KBM-7 (cell line): Measurements from ENCODE around the gene CSKMT.
"Not testable (repeated sequence)": the region's sequence is repeated elsewhere in the genome, so short reads cannot be mapped to it uniquely, and the experiment has no call there.

Source experiments
- DNase-seq: peaks from one replicate; pipeline ENCODE4 v3.0.0-alpha.2; 2015
- in situ Hi-C: fragments of 300-500 bp; cut with MboI; formaldehyde crosslinking; loops from 2 replicates; pipeline ENCODE4 v1.14.3; 2020; ENCODE audit warnings: low sequenced_read_pairs, low pct_unique_long_range_greater_than_20kb, mixed read lengths

The CSKMT gene, protein sequence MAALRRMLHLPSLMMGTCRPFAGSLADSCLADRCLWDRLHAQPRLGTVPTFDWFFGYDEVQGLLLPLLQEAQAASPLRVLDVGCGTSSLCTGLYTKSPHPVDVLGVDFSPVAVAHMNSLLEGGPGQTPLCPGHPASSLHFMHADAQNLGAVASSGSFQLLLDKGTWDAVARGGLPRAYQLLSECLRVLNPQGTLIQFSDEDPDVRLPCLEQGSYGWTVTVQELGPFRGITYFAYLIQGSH

DNA sequence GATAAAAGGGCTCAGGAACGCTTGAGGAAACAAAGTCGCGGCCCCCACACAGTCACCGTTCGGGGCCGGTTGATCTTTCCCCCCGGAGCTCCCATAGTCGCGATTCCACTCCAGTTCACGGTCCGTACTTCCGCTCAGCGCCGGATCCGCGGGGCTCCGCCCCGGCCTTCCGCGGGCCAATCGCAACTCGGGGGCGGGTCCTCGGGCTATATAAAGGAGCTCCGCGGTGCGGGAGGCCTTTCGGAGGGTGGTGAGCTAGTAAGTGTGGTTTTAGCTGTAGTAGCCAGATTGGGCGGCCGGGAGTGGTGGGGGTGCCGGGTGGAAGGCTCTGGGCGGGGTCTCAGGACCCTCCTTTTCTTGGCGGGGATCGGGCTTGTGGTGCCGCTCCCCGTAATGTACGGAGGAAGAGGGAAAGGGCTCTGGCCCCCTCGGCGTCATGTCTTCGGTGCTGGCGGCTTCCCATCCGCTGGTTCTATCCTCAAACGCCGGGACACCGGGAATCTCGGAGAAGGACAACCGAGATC lies at the start of gene CSKMT, which contains the start of gene C11orf98:
CSKMT (plus strand) TSS at position 238 of the 524 bp plus-strand sequence. CDS start 568 bp downstream, outside the sequence.
C11orf98 (minus strand) TSS at position 136 of the 524 bp plus-strand sequence; CDS start at position 95, 41 bp downstream.
- in situ Hi-C loops = no loop called here
- peak; percentile 95 for DNase-seq

DNA sequence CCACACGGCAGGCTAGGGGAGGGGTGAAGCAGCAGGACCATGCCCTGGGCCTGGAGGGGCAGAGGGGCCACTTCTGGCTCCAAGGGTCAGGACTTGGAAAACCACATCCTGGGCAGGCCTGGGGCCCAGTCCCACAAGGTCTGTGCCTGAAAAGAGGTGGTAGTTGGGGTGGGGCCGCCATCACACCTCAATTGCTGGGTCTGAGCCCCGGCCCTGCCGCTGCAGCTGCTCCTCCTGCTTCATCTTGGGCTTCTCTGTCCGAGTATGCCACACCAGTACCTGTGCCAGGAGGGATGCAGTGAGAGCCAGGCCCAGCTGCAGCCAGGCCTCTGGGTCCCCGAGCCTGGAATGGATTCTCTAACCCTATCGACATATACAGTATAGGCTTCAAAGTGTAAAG lies 49.6 kb upstream of the CSKMT start:
- no peak for DNase-seq
- in situ Hi-C loops = no loop called here

DNA sequence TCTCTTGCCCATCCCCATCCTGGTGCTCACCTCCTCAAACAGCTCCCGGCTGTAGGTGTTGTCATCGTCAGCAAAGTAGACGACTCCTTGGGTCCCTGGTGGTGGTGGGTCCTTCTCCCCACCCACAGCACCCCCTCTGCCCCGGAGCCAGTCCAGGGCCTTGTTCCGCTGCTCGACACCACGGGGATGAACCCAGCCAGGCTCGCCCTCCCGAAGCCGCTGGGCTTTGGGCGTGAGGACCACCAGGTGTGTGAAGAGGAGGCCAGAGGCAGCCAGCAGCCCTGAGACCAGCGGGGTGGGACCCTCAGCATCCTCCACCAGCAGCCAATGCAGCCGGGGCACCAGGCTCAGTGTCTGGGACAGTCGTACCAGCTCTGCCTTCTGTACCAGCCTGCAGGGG lies 48.2 kb upstream of the CSKMT start:
- in situ Hi-C loops, DNase-seq: not testable (repeated sequence)

DNA sequence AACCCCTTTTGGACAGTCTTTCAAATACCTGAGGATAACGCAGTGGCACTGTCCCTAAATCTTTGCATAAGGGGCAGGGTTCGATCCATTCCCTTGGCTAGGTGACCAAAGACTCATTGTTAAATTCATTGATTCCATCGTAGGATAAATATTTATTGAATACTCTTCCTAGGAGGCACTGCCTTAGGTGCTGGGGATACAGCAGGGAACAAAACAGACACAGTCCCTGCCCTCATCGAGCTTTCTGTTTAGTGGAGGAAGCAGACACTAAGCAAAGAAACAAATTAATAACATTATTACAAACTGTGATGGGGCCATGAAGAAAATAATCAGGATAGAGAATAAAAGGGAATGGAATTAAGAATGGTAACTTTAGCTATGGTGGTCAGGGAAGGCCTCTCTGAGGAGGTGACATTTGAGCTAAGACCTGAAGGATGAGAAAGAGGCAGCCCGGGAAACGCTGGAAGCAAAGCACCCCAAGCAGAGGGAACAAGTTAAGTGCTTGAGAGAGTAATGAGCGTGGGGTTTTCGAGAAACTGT lies 44.0 kb upstream of the CSKMT start:
- in situ Hi-C loops = no loop called here
- DNase-seq = no peak

DNA sequence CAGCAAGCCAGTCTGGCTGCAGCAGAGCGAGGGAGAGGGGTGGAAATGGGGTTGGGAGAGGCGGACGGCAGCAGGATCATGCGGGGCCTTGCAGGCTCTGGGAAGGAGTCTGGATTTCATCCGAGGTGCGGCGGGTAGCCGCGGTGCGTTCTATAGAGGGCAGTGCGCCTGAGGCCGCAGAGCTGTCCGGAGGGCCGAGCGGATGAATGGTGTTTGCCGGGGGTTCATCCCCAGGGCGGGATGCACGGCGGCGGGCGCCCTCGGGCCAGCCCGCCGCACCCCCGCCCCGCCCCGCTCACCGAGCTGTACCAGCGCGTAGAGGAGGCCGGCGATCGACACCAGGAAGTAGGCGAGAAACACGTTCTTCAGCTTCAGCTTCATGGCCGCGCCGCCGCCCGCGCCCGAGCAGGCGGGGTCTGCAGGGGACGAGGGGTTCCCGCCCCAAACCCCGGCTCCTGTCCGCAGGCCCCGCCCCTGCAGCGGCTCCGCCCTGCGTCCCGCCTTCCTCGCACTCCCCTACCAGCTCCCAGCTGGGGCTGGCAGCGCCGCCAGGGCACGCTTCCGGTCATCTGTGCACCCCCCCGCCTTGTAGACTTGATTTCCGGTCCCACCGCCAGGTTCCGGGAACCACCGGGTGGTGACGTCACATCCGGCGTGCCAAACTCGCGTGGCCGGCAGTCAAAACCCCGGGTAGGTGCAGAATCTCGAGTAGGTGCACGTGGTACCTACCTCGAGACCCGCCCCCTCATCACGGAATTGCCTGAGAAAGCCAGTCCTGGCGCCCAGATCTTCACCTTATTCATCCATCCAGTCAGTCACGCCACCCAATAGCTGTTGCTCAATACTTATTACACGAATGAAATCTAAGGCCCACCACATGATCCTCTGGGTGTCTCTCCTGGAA lies 43.3 kb upstream of the CSKMT start, which contains the start of gene B3GAT3:
B3GAT3 (minus strand) TSS at position 420 of the 904 bp plus-strand sequence; CDS start at position 381, 39 bp downstream.
- in situ Hi-C loops = no loop called here

DNA sequence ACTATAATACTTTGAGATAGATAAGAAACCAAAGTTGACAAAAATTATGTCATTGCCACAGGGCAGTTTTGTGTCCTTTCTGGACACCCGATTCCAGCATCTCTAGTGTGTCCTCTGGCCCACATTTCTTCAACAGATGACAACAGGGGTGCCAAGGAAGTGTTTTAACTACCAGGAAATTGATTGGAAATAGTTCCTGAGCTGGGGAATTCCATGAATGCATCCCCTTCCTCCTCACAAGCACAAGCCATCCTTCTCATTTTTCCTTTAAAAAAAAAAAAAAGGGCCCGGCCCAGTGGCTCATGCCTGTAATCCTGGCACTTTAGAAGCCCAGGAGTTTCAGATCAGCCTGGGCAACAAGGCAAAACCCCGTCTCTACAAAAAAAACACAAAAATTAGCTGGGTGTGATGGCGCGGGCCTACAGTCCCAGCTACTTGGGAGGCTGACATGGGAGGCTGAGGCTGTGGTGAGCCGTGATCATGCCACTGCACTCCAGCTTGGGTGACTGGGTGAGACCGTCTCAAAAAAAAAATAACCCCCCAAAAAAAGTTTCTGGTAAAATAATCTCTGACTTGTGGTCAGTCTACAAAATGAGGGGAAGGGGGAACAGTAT lies 42.5 kb upstream of the CSKMT start:
- in situ Hi-C loops = no loop called here
- DNase-seq = no peak

More for the DNA sequence above, 43.3 kb upstream of the CSKMT start, which contains the start of gene B3GAT3:
- peak; percentile 97 for DNase-seq

DNA sequence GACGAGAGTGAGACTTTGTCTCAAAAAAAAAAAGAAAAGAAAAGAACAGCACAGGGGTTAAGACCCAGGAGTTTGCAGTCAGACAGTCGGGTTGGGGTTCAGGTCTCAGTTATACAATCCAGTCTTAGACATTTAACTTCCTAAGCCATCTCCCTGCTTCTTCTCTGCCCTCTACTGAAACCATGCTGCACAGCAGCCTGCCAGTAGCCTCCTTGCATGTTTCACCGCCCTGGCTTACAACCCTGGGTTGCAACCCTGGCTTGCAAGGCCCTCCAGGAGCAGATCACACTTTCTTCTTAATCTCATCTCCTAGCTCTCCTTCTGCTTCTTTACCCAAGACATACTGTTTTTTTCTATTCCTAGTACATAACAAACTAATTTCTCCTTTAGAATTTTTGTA lies 37.4 kb upstream of the CSKMT start:
- in situ Hi-C loops = no loop called here
- DNase-seq = no peak

DNA sequence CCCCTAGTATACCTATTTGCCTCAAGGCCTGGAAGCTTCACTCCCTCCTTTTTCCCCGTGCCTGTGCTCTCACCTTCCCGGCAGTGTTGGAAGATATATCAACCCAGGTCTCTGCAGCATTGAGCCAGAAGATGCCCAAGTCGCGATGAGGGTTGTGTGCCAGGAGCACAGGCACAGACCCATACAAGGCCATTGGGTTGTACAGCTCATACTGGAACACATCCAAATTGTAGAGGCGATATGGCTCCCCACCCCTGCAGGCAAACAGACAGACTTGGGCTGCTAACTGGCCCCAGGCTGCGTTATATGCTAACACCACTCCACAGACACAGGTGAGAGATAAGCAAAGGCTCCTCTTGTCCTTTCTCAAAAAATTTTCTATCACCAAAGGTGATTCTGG lies 32.6 kb upstream of the CSKMT start:
- no peak for DNase-seq

DNA sequence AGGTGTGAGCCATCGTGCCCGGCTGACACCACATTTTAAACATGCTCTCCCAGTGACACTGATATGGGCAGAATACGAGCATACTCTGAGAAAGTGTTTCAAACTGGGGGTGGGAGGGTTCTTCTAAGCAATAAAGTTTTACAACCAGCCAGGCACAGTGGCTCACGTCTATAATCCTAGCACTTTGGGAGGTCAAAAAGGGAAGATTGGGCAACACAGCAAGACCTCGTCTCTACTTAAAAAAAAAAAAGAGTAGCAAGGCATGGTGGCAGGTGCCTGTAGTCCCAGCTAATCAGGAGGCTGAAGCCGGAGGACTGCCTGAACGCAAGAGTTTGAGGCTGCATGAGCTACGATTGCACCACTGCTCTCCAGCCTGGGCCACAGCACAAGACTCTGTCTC lies 20.9 kb upstream of the CSKMT start:
- DNase-seq = no peak
- in situ Hi-C loops = no loop called here

More for the DNA sequence above, 32.6 kb upstream of the CSKMT start:
- in situ Hi-C loops = no loop called here

DNA sequence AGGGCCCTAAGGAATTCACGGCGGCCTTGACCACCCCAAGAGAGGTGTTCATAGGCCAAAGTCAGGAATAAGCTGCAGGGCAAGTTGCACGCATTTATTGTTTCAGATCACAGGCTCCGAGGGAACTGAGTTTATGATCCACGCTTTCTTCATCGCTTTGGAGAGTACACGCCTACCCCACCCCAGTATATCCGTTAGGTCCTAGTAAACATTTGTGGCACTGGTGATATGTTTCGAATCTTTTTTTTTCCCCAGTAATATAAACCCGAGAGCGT lies 19.5 kb upstream of the CSKMT start:
- DNase-seq = no peak
- in situ Hi-C loops = no loop called here

DNA sequence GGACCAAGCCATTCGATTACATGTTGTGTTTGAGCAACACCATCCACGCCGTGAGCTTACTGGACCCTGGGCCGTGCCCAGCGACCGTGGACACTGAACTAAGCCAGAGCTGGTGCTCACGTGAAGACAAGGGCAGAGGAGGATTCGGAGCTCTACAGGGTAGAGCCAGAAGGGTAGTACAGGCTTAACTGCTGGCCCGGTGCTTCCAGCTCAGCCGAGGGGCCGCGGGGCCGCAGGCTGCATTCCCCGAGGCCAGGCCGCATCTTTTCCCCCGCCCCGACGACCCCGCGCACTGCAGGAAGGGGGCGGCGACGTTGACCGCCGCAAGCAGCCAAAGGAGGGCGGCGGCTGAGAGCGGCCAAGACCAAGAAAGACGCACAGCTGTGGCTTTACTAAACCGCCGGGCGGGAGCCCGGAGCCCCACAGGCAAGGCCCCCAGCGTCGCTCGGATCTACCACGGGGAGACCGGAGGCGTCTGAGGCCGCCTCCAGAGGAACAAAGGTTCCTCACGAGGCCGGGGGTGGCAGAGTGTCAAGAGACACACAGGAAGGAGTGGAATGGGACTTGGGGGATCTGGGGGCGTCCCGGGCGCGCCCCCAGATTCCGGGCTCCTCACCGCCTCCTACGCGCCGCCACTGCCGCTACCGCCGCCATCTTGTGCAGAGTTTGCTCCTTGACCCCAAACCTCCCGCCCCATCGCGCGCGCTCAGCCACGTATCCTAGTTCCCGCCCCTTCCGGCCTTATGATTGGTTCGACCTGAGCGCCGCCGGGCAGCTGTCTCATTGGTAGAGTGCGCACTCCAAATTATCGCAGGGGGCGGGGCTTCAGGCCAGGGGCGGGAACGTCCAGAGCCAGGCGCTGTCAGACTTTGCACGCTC lies 18.9 kb upstream of the CSKMT start, which contains the start of gene GANAB:
GANAB (minus strand) TSS at position 668 of the 879 bp plus-strand sequence; CDS start at position 654, 14 bp downstream.
- in situ Hi-C loops = no loop called here
- peak; percentile 97 for DNase-seq

DNA sequence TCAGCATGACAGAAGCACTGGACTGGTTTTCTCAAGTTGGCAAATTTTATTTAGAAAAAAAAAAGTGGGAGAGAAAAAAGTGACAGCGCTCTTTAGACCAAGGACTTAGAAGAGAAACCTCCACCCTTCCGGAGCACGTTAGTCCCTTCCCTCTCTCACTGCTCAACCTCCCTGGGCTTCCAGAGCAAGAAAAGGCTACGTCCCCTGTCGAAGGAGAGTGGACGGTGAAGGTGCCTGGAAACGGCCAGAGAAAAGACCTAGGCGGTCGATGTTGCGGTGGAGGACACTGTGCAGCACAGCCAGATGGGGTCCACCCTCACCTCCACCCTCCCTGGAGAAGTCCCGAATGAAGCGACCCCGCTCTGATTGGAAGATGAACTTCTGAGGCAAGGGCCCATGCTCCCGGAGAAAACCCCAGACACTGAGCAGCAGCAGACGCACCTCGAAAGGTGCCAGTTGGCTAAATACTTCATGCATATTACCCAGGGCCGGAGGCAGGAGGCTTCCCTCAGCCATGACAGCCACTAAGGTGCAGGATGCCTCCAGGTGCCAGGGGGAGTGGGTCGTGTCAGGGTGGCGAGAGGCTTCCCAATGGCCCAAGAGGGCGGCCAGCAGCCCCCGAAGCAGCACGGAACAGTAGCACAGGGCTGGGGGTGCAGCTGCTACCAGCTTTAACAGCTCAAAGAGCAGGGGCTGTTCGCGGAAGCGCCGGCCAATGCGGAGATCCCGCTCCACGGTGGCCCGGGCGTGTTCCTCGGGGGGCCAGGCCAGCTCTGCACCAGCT lies 18.1 kb upstream of the CSKMT start:
- in situ Hi-C loops = no loop called here
- no peak for DNase-seq

DNA sequence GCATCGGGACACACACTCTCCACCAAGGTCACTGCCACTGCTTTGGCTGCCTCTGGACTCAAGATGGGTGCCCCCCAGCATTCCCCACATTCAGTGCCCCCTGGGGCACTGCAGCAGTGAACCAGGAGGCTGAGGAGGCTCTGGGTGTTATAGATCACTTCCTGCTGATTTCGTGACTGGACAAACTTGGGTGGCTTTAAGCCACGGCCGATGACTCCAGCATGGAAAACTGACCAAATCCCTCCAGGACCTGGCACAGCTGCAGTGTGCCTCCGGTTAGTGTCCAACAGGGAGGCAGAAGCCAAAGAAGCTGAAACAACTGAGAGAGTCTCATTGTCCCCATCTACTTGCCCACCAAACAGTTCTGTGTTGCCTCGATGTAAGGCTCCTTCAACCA lies 17.5 kb upstream of the CSKMT start:
- in situ Hi-C loops = no loop called here
- DNase-seq = no peak

DNA sequence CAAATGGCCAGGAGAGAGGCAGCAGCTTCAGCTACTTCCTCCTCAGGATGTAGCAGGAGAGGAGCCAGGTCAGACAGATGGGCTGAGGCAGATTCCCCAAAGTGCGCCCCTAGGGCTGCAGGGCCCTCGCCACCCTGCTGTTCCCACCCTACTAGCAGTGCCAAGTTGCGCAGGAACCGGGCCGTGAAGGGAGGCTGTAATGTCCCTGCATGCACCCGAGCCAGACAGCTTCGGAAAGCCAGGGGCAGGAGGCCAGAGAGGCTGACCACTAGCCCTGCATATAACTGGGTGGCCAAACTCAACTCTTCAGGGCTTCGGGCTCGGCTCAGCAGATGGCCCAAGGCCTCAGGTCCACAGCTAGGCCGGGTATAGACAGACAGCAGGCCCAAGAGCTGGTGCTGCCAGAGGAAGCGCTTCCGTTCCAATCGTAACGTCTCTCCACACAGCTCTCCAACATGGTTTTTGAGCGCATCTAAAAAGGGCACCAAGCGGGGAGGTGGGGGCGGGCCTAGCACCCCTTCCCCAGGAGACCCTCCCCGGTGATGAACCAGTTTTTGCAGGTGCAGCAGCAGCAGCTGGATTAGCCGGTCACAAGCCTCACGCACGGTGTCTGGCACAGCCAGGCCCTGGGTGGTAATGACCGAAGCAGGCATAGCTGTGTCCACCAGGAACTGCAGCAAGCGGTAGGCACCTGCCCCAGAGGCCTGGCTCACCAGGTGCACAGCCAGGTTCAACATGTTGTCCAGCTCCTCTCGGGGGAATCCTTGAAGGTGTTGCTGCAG lies 16.7 kb upstream of the CSKMT start:
- no peak for DNase-seq
- in situ Hi-C loops = no loop called here

DNA sequence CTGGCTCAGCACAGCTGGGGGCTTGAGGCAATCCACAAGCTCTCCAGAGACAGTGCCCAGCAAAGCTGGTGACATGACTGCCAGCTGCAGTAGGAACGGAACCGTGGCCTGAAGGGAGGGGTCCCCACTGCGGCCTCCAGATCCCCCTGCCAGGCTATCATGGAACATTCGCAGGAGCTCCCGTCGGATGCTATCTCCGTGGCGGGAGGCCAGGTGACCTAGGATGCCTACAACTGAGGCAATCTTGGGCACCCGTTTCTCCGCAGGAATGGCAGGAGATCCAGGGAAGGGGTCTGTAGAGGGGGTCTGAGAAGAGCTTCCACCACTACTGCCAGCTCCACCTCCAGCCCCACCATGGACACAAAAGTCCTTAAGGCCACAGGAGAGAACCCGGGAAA lies 16.1 kb upstream of the CSKMT start:
- no peak for DNase-seq
- in situ Hi-C loops = no loop called here

DNA sequence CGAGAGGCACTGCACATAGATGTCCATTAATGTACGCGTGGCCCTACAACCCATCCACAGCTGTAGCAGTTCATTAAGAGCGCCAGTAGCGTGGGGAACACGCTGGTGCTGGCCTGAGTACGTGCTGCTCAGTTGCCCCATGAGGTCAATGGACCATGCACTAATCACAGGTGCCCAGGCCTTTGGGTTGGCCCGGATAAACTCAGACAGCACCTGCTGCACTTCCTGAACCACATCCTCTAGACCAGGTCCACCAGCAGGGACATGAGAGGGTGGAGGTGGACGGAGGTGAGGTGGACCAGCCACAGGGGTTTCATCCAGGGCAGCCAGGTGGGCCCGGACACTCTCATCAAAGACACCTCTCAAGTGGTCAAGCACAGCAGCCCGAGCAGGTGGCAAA lies 15.6 kb upstream of the CSKMT start:
- in situ Hi-C loops = no loop called here
- DNase-seq = no peak

DNA sequence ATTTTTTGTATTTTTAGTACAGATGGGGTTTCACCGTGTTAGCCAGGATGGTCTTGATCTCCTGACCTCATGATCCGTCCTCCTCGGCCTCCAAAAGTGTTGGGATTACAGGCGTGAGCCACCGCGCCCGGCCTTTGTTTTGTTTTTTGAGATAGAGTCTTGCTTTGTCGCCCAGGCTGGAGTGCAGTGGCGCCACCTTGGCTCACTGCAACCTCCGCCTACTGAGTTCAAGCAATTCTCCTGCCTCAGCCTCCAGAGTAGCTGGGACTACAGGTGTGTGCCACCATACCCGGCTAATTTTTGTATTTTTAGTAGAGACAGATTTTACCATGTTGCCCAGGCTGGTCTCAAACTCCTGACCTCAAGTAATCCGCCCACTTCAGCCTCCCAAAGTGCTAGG lies 14.8 kb upstream of the CSKMT start:
- DNase-seq, in situ Hi-C loops: not testable (repeated sequence)
